ENCODE results near the gene PPBP.

Gene PPBP

GRCh38 chr4:73948291-73948690, 39.7 kb downstream of the PPBP start:
- DNase-seq (ENCODE audit: low spot score): no peak

GRCh38 chr4:73947239-73947985, 40.6 kb downstream of the PPBP start:
- DNase-seq (ENCODE audit: low spot score): no peak

- DNase-seq (ENCODE audit: low spot score): no peak
These were observed 42.1 kb downstream of the PPBP start for GRCh38 chr4:73945674-73946449.

GRCh38 chr4:73945140-73945539, 42.9 kb downstream of the PPBP start:
- no peak for DNase-seq (ENCODE audit: low spot score)

- no peak for DNase-seq (ENCODE audit: low spot score)
These were observed 43.7 kb downstream of the PPBP start for GRCh38 chr4:73944061-73944875.

- no peak for DNase-seq (ENCODE audit: low spot score)
These were observed 44.4 kb downstream of the PPBP start for GRCh38 chr4:73943555-73943954.

- DNase-seq (ENCODE audit: low spot score): no peak
These were observed 51.0 kb downstream of the PPBP start for GRCh38 chr4:73936969-73937368.

All from kidney capillary endothelial cell (primary cell).